CD14-positive monocyte (primary cell): ENCODE results near the gene ECPAS. TPM values are rescaled to one million over a fixed set of nuclear protein-coding genes. Genes with fewer than 3 reads are reported as not detected.

ENCODE experiments used
- DNase-seq, 3 donors: peaks; one replicate each; pipeline ENCODE4 v3.0.0-alpha.2; 2011 to 2022
- H2AFZ ChIP-seq: 2 replicates; pipeline ENCODE4 v1.6.0; 2012; ENCODE audit warnings: mild to moderate bottlenecking, low read depth, low read length, inconsistent platforms; ENCODE audit not compliant: insufficient read depth, poor library complexity, severe bottlenecking
- H3K27ac ChIP-seq, 2 donors: 1 replicate in 1 of 2; 2 replicates in 1 of 2; pipeline ENCODE4 v1.5.1; 2012 to 2013; ENCODE audit warnings: low read length in 2 of 2, control low read depth in 1 of 2, inconsistent platforms in 1 of 2, low read depth in 1 of 2, mild to moderate bottlenecking in 1 of 2
- H3K27me3 ChIP-seq, 2 donors: one replicate each; pipeline versions ENCODE4 v1.6.0 to v1.6.1; 2011 to 2013; ENCODE audit warnings: low read length in 2 of 2; ENCODE audit not compliant: control insufficient read depth in 2 of 2, insufficient read depth in 2 of 2
- H3K36me3 ChIP-seq, 2 donors: replicated peaks in 1 of 2; 1 replicate in 1 of 2; 2 replicates in 1 of 2; pipeline versions ENCODE4 v1.5.1 to v1.6.1; 2012 to 2013; ENCODE audit warnings: low read length in 2 of 2, control low read depth in 1 of 2, inconsistent platforms in 1 of 2, mild to moderate bottlenecking in 1 of 2; ENCODE audit not compliant: insufficient read depth in 2 of 2, control insufficient read depth in 1 of 2
- H3K4me1 ChIP-seq, 2 donors: 1 replicate in 1 of 2; 2 replicates in 1 of 2; pipeline versions ENCODE4 v1.5.1 to v1.6.1; 2012 to 2013; ENCODE audit warnings: low read length in 2 of 2, control low read depth in 1 of 2, inconsistent platforms in 1 of 2, mild to moderate bottlenecking in 1 of 2, moderate library complexity in 1 of 2; ENCODE audit not compliant: insufficient read depth in 2 of 2, control insufficient read depth in 1 of 2
- H3K4me2 ChIP-seq: replicated peaks from 2 replicates; pipeline ENCODE3; 2012; ENCODE audit warnings: low read length, moderate library complexity, mild to moderate bottlenecking; ENCODE audit not compliant: poor library complexity, severe bottlenecking; ENCODE audit errors: extremely low read depth
- H3K4me3 ChIP-seq, 3 experiments: fragments of 200-600 bp in 1 of 3; sonication (generic) in 1 of 3; replicated peaks in 1 of 3; 1 replicate in 2 of 3; 2 replicates in 1 of 3; pipeline ENCODE4 v1.5.1; 2011 to 2013; ENCODE audit warnings: low read length in 3 of 3, mild to moderate bottlenecking in 3 of 3, control low read depth in 2 of 3, low read depth in 2 of 3, inconsistent platforms in 1 of 3, moderate library complexity in 1 of 3
- H3K79me2 ChIP-seq: 2 replicates; pipeline ENCODE4 v1.6.0; 2012; ENCODE audit warnings: mild to moderate bottlenecking, control low read depth, inconsistent platforms, low read length, moderate library complexity; ENCODE audit not compliant: insufficient read depth
- H3K9ac ChIP-seq: 2 replicates; pipeline ENCODE4 v1.6.0; 2017; ENCODE audit warnings: low read length, mild to moderate bottlenecking; ENCODE audit not compliant: insufficient read depth, poor library complexity, severe bottlenecking
- H3K9me3 ChIP-seq, 2 donors: replicated peaks in 1 of 2; 1 replicate in 1 of 2; 2 replicates in 1 of 2; pipeline versions ENCODE4 v1.5.1 to v1.6.1; 2012 to 2013; ENCODE audit warnings: low read length in 2 of 2, control low read depth in 1 of 2; ENCODE audit not compliant: control insufficient read depth in 1 of 2, insufficient read depth in 1 of 2
- H4K20me1 ChIP-seq: 2 replicates; pipeline ENCODE4 v1.6.0; 2012; ENCODE audit warnings: mild to moderate bottlenecking, low read length, control low read depth, moderate library complexity; ENCODE audit not compliant: insufficient read depth
- H3K27ac Mint-ChIP-seq, 7 donors: one replicate each; pipeline ENCODE4 v1.8.0; 2020; ENCODE audit warnings: mild to moderate bottlenecking in 7 of 7, mixed read lengths in 7 of 7, moderate library complexity in 6 of 7, inconsistent platforms in 2 of 7
- H3K27me3 Mint-ChIP-seq, 3 donors: one replicate each; pipeline ENCODE4 v1.8.0; 2021 to 2022; ENCODE audit warnings: low read depth in 3 of 3, mild to moderate bottlenecking in 3 of 3, mixed read lengths in 3 of 3, moderate library complexity in 3 of 3, inconsistent platforms in 1 of 3
- H3K36me3 Mint-ChIP-seq, 2 donors: one replicate each; pipeline ENCODE4 v1.8.0; 2020; ENCODE audit warnings: mixed read lengths in 2 of 2, inconsistent platforms in 1 of 2, mild to moderate bottlenecking in 1 of 2
- H3K4me1 Mint-ChIP-seq: one replicate; pipeline ENCODE4 v1.8.0; 2020; ENCODE audit warnings: mild to moderate bottlenecking, mixed read lengths
- H3K4me3 Mint-ChIP-seq, 2 donors: one replicate each; pipeline ENCODE4 v1.8.0; 2020; ENCODE audit warnings: mild to moderate bottlenecking in 2 of 2, mixed read lengths in 2 of 2, moderate library complexity in 1 of 2
- H3K9me3 Mint-ChIP-seq, 7 donors: one replicate each; pipeline ENCODE4 v1.8.0; 2020 to 2022; ENCODE audit warnings: mixed read lengths in 7 of 7, mild to moderate bottlenecking in 6 of 7, moderate library complexity in 6 of 7, inconsistent platforms in 2 of 7
- WGBS: methylation state at CpG from one replicate; pipeline ENCODE4 v1.1.5; 2013; ENCODE audit warnings: missing lambda C conversion rate; ENCODE audit not compliant: insufficient coverage; 5-methylcytosine and 5-hydroxymethylcytosine counted together
- intact Hi-C, 2 donors: fragments of 100-400 bp; cut with micrococcal nuclease; formaldehyde crosslinking; loops; one replicate each; pipeline versions ENCODE4 v1.15.0 to v1.15.1; 2023
- polyA plus RNA-seq, 3 donors: library from polyadenylated mRNA; depleted of rRNA in 1 of 3; unstranded in 2 of 3; stranded (reverse) in 1 of 3; fragments of 300-500 nt in 2 of 3; fragments of >200 nt in 1 of 3; fragmentation: Illumina TruSeq in 2 of 3; gene quantifications; 1 replicate in 2 of 3; 2 replicates in 1 of 3; pipeline ENCODE4 v1.2.3, GENCODE V29; 2012 to 2021
- TF ChIP-seq, protein P1 (sequence below): fragments of 200-600 bp; IDR thresholded peaks from one replicate; pipeline ENCODE4 v1.8.0; 2022; ENCODE audit warnings: antibody characterized with exemption, mild to moderate bottlenecking

Gene ECPAS
- polyA plus RNA-seq, 3 donors = 7.4 to 27.6 (median 15.9) TPM

- H3K4me2 ChIP-seq = no peak overlapping the region
- no peaks in the 10 kb centered on the region for H4K20me1 ChIP-seq
- H3K4me3 Mint-ChIP-seq = no peak overlapping the region
- H3K4me1 Mint-ChIP-seq = peaks cover 13% of the 10 kb centered on the region
- no peak for DNase-seq
- H3K27me3 ChIP-seq = peaks cover 12 to 23% of the 10 kb centered on the region in 2 donors
- no peak overlapping the region for H3K9ac ChIP-seq
- H3K27ac Mint-ChIP-seq = no peak overlapping the region
- intact Hi-C loops = no loop called here
- no peak overlapping the region for H2AFZ ChIP-seq
- no peaks in the 10 kb centered on the region for H3K36me3 Mint-ChIP-seq
- peaks cover 9 to 12% of the 10 kb centered on the region in 2 donors for H3K4me1 ChIP-seq
- WGBS = no CpG with 5 or more reads among the region's 2 CpGs
- peaks cover 17 to 25% (median 22%) of the 10 kb centered on the region in 3 donors for H3K27me3 Mint-ChIP-seq
- no peaks in the 10 kb centered on the region for H3K36me3 ChIP-seq
- peaks cover 14 to 47% (median 32%) of the 10 kb centered on the region in 7 donors for H3K9me3 Mint-ChIP-seq
- no peaks in the 10 kb centered on the region for H3K79me2 ChIP-seq
- no peak overlapping the region for H3K4me3 ChIP-seq
- peaks cover 19 to 35% of the 10 kb centered on the region in 2 donors for H3K9me3 ChIP-seq
- H3K27ac ChIP-seq = no peak overlapping the region
- TF ChIP-seq, protein P1, sequence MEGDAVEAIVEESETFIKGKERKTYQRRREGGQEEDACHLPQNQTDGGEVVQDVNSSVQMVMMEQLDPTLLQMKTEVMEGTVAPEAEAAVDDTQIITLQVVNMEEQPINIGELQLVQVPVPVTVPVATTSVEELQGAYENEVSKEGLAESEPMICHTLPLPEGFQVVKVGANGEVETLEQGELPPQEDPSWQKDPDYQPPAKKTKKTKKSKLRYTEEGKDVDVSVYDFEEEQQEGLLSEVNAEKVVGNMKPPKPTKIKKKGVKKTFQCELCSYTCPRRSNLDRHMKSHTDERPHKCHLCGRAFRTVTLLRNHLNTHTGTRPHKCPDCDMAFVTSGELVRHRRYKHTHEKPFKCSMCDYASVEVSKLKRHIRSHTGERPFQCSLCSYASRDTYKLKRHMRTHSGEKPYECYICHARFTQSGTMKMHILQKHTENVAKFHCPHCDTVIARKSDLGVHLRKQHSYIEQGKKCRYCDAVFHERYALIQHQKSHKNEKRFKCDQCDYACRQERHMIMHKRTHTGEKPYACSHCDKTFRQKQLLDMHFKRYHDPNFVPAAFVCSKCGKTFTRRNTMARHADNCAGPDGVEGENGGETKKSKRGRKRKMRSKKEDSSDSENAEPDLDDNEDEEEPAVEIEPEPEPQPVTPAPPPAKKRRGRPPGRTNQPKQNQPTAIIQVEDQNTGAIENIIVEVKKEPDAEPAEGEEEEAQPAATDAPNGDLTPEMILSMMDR = no peak
Measured at GRCh38 chr9:111529787-111530186, 45.6 kb upstream of the ECPAS start.

DNA sequence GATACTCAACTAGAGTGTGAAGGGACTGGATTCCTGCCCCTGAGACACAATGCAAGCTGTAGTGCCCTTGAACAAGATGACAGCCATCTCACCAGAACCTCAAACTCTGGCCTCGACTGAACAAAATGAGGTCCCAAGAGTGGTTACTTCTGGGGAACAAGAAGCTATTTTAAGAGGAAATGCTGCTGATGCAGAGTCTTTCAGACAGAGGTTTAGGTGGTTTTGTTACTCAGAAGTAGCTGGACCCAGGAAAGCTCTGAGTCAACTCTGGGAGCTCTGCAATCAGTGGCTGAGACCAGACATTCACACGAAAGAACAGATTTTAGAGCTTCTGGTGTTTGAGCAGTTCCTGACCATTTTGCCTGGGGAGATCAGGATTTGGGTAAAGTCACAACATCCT, 43.2 kb upstream of the ECPAS start:
- Histone ChIP-seq H3K36me3 (no peaks in the 10 kb centered on the region), H3K9ac (no peak overlapping the region), H4K20me1 (no peaks in the 10 kb centered on the region), H2AFZ (no peak overlapping the region), H3K27ac (no peak overlapping the region), H3K79me2 (no peaks in the 10 kb centered on the region), H3K9me3 (peaks cover 3 to 24% of the 10 kb centered on the region in 2 donors), H3K4me2 (no peak overlapping the region), H3K4me1 (peaks cover 11 to 14% of the 10 kb centered on the region in 2 donors), H3K27me3 (peaks cover 12 to 31% of the 10 kb centered on the region in 2 donors), H3K4me3 (no peak overlapping the region)
- Mint-ChIP-seq H3K4me1 (peaks cover 17% of the 10 kb centered on the region), H3K27ac (no peak overlapping the region), H3K27me3 (peaks cover 29 to 38% (median 31%) of the 10 kb centered on the region in 3 donors), H3K36me3 (no peaks in the 10 kb centered on the region), H3K9me3 (peaks cover 7 to 36% (median 21%) of the 10 kb centered on the region in 7 donors), H3K4me3 (no peak overlapping the region)
- no peak for DNase-seq
- intact Hi-C loops = no loop called here
- 80% methylated on average over 1 of the region's 2 CpGs for WGBS
- TF ChIP-seq, protein P1 = no peak
